GM18870 (cell line): ENCODE data around the gene ZNF593.

ENCODE experiments used
- ATAC-seq: cut with Tn5 transposase; IDR thresholded peaks from one replicate; pipeline ENCODE4 v1.9.1; 2021; ENCODE audit warnings: moderate library complexity; ENCODE audit not compliant: unreplicated experiment

The ZNF593 gene

GRCh38 chr1:26200413-26200812 is 30.7 kb downstream of the ZNF593 start:
- ATAC-seq: no peak

GRCh38 chr1:26203642-26204318 is 34.1 kb downstream of the ZNF593 start:
- no peak for ATAC-seq

- no peak for ATAC-seq
Measured at GRCh38 chr1:26210147-26210870, 40.6 kb downstream of the ZNF593 start.

DNA sequence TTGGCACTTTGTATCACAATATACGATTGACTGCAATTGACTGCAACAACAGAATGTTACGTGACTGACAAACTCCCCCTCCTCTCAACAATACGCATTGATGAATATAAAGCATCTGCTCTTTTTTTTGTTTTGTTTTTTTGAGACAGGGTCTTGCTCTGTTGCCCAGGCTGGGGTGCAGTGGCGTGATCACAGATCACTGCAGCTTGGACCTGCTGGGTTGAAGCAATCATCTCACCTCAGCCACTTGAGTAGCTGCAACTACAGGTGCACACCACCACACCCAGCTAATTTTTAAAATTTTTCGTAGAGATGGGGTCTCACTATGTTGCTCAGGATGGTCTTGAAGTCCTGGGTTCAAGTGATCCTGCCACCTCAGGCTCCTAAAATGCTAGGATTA is 43.0 kb downstream of the ZNF593 start:
- ATAC-seq: no peak

GRCh38 chr1:26213335-26213905 is 43.7 kb downstream of the ZNF593 start:
- no peak for ATAC-seq

DNA sequence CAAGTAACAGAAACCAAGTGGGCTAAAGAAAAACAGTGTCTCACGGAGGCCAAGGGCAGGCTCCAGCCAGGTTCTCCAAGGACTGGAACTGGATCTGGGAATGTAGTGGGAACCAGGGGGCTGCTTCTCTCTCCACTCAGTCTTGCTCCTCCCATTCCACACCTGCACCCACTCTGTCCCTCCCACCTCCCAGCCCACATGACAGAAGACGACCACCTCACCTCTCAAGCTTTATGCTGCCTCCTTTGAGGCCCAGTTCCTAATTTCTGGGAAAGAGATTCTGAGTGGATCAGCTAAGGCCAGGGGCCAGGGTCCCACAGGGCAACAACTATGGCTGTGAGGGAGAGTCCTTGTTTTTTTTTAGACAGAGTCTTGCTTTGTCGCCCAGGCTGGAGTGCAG is 45.5 kb downstream of the ZNF593 start:
- no peak for ATAC-seq

GRCh38 chr1:26218906-26219494 is 49.3 kb downstream of the ZNF593 start:
- ATAC-seq: no peak
